Measurements from ENCODE around the gene LMOD2.

GRCh38 chr7:123662293-123662692 lies 6.6 kb downstream of the LMOD2 start:
- TF ChIP-seq CTCF (IDR thresholded peaks at IDR 0.05; ENCODE audit: extremely low read depth in 1 of 2, insufficient read depth in 1 of 2, low read depth in 1 of 2, low read length in 2 of 2), result no peak
- no peak for TF ChIP-seq POLR2AphosphoS5 (IDR thresholded peaks at IDR 0.05; ENCODE audit: insufficient read depth, low read depth, low read length)
